Measurements from ENCODE around the gene COL24A1. TPM values are rescaled to one million over a fixed set of nuclear protein-coding genes. Genes with fewer than 3 reads are reported as not detected.

COL24A1 gene
- total and polyA plus RNA-seq, 2 of the 13 experiments (the other 11 are each of a cell fraction or from before 2014, with no cell fraction given) = 0.04 to 0.13 TPM

DNA sequence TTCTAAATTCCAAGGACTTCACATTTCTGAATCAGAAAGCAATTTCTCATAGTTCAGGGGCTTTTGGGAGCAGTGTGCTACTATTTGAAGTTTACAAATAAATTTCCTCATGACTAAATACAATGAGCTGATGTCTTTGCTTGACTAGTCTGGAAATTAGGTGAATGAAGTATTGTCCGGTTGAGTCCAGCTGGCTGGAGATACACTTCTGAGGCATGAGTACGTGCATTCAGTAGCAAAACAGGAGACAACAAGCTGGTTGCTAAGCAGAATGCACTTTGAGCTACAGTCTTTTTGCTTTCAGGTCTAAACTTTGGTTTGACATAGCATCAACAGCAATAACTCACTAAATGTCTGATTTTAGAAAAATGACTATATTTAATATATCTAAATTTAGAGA lies 475.5 kb downstream of the COL24A1 start (continued):
- TF ChIP-seq ZNF225 (CRISPR knock-in tag; IDR thresholded peaks at IDR 0.05) (no peak), ZNF772 (CRISPR knock-in tag; IDR thresholded peaks at IDR 0.05) (no peak), RNF2 (conservative IDR thresholded peaks at IDR 0.05; ENCODE audit: low read depth) (no peak), HDAC2 (CRISPR knock-in tag; IDR thresholded peaks at IDR 0.05) (peak; percentile 49; the same call in 1 of the 2 replicates), ZNF230 (CRISPR knock-in tag; IDR thresholded peaks at IDR 0.05) (no peak), ZSCAN12 (CRISPR knock-in tag; IDR thresholded peaks at IDR 0.05) (no peak)
- TF ChIP-seq, protein P1, sequence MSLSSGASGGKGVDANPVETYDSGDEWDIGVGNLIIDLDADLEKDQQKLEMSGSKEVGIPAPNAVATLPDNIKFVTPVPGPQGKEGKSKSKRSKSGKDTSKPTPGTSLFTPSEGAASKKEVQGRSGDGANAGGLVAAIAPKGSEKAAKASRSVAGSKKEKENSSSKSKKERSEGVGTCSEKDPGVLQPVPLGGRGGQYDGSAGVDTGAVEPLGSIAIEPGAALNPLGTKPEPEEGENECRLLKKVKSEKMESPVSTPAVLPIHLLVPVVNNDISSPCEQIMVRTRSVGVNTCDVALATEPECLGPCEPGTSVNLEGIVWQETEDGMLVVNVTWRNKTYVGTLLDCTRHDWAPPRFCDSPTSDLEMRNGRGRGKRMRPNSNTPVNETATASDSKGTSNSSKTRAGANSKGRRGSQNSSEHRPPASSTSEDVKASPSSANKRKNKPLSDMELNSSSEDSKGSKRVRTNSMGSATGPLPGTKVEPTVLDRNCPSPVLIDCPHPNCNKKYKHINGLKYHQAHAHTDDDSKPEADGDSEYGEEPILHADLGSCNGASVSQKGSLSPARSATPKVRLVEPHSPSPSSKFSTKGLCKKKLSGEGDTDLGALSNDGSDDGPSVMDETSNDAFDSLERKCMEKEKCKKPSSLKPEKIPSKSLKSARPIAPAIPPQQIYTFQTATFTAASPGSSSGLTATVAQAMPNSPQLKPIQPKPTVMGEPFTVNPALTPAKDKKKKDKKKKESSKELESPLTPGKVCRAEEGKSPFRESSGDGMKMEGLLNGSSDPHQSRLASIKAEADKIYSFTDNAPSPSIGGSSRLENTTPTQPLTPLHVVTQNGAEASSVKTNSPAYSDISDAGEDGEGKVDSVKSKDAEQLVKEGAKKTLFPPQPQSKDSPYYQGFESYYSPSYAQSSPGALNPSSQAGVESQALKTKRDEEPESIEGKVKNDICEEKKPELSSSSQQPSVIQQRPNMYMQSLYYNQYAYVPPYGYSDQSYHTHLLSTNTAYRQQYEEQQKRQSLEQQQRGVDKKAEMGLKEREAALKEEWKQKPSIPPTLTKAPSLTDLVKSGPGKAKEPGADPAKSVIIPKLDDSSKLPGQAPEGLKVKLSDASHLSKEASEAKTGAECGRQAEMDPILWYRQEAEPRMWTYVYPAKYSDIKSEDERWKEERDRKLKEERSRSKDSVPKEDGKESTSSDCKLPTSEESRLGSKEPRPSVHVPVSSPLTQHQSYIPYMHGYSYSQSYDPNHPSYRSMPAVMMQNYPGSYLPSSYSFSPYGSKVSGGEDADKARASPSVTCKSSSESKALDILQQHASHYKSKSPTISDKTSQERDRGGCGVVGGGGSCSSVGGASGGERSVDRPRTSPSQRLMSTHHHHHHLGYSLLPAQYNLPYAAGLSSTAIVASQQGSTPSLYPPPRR (CRISPR knock-in tag; IDR thresholded peaks at IDR 0.05; ENCODE audit: borderline replicate concordance) = no peak
- TF ChIP-seq, protein P2, sequence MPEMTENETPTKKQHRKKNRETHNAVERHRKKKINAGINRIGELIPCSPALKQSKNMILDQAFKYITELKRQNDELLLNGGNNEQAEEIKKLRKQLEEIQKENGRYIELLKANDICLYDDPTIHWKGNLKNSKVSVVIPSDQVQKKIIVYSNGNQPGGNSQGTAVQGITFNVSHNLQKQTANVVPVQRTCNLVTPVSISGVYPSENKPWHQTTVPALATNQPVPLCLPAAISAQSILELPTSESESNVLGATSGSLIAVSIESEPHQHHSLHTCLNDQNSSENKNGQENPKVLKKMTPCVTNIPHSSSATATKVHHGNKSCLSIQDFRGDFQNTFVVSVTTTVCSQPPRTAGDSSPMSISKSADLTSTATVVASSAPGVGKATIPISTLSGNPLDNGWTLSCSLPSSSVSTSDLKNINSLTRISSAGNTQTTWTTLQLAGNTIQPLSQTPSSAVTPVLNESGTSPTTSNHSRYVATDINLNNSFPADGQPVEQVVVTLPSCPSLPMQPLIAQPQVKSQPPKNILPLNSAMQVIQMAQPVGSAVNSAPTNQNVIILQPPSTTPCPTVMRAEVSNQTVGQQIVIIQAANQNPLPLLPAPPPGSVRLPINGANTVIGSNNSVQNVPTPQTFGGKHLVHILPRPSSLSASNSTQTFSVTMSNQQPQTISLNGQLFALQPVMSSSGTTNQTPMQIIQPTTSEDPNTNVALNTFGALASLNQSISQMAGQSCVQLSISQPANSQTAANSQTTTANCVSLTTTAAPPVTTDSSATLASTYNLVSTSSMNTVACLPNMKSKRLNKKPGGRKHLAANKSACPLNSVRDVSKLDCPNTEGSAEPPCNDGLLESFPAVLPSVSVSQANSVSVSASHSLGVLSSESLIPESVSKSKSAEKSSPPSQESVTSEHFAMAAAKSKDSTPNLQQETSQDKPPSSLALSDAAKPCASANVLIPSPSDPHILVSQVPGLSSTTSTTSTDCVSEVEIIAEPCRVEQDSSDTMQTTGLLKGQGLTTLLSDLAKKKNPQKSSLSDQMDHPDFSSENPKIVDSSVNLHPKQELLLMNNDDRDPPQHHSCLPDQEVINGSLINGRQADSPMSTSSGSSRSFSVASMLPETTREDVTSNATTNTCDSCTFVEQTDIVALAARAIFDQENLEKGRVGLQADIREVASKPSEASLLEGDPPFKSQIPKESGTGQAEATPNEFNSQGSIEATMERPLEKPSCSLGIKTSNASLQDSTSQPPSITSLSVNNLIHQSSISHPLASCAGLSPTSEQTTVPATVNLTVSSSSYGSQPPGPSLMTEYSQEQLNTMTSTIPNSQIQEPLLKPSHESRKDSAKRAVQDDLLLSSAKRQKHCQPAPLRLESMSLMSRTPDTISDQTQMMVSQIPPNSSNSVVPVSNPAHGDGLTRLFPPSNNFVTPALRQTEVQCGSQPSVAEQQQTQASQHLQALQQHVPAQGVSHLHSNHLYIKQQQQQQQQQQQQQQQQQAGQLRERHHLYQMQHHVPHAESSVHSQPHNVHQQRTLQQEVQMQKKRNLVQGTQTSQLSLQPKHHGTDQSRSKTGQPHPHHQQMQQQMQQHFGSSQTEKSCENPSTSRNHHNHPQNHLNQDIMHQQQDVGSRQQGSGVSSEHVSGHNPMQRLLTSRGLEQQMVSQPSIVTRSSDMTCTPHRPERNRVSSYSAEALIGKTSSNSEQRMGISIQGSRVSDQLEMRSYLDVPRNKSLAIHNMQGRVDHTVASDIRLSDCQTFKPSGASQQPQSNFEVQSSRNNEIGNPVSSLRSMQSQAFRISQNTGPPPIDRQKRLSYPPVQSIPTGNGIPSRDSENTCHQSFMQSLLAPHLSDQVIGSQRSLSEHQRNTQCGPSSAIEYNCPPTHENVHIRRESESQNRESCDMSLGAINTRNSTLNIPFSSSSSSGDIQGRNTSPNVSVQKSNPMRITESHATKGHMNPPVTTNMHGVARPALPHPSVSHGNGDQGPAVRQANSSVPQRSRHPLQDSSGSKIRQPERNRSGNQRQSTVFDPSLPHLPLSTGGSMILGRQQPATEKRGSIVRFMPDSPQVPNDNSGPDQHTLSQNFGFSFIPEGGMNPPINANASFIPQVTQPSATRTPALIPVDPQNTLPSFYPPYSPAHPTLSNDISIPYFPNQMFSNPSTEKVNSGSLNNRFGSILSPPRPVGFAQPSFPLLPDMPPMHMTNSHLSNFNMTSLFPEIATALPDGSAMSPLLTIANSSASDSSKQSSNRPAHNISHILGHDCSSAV (CRISPR knock-in tag; IDR thresholded peaks at IDR 0.05; ENCODE audit: borderline replicate concordance) = no peak
- TF ChIP-seq, protein P3, sequence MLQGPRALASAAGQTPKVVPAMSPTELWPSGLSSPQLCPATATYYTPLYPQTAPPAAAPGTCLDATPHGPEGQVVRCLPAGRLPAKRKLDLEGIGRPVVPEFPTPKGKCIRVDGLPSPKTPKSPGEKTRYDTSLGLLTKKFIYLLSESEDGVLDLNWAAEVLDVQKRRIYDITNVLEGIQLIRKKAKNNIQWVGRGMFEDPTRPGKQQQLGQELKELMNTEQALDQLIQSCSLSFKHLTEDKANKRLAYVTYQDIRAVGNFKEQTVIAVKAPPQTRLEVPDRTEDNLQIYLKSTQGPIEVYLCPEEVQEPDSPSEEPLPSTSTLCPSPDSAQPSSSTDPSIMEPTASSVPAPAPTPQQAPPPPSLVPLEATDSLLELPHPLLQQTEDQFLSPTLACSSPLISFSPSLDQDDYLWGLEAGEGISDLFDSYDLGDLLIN (CRISPR knock-in tag; IDR thresholded peaks at IDR 0.05; ENCODE audit: borderline replicate concordance) = no peak
- TF ChIP-seq, protein P4, sequence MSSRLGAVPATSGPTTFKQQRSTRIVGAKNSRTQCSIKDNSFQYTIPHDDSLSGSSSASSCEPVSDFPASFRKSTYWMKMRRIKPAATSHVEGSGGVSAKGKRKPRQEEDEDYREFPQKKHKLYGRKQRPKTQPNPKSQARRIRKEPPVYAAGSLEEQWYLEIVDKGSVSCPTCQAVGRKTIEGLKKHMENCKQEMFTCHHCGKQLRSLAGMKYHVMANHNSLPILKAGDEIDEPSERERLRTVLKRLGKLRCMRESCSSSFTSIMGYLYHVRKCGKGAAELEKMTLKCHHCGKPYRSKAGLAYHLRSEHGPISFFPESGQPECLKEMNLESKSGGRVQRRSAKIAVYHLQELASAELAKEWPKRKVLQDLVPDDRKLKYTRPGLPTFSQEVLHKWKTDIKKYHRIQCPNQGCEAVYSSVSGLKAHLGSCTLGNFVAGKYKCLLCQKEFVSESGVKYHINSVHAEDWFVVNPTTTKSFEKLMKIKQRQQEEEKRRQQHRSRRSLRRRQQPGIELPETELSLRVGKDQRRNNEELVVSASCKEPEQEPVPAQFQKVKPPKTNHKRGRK (CRISPR knock-in tag; IDR thresholded peaks at IDR 0.05) = no peak
- TF ChIP-seq, protein P5, sequence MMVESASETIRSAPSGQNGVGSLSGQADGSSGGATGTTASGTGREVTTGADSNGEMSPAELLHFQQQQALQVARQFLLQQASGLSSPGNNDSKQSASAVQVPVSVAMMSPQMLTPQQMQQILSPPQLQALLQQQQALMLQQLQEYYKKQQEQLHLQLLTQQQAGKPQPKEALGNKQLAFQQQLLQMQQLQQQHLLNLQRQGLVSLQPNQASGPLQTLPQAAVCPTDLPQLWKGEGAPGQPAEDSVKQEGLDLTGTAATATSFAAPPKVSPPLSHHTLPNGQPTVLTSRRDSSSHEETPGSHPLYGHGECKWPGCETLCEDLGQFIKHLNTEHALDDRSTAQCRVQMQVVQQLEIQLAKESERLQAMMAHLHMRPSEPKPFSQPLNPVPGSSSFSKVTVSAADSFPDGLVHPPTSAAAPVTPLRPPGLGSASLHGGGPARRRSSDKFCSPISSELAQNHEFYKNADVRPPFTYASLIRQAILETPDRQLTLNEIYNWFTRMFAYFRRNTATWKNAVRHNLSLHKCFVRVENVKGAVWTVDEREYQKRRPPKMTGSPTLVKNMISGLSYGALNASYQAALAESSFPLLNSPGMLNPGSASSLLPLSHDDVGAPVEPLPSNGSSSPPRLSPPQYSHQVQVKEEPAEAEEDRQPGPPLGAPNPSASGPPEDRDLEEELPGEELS (CRISPR knock-in tag; IDR thresholded peaks at IDR 0.05) = peak; percentile 89
